Uterus (tissue), 4 donors: ENCODE results near the gene MINDY4. TPM values are rescaled to one million over a fixed set of nuclear protein-coding genes. Genes with fewer than 3 reads are reported as not detected.

Experiments used
- DNase-seq, 2 donors: peaks; one replicate each; pipeline ENCODE4 v3.0.0-alpha.2; 2019 to 2020
- H3K27ac ChIP-seq, 2 donors: fragments of 200-600 bp; sonication (generic); 1 replicate in 1 of 2; 2 replicates in 1 of 2; pipeline ENCODE4 v1.5.1; 2016 to 2018
- H3K27me3 ChIP-seq, 2 donors: fragments of 200-600 bp; sonication (generic); one replicate each; pipeline ENCODE4 v1.5.1; 2018 to 2019; ENCODE audit warnings: control low read depth in 1 of 2
- H3K36me3 ChIP-seq, 2 donors: fragments of 200-600 bp; sonication (generic); one replicate each; pipeline ENCODE4 v1.5.1; 2019; ENCODE audit warnings: control low read depth in 1 of 2
- H3K4me1 ChIP-seq, 2 donors: fragments of 200-600 bp; sonication (generic); one replicate each; pipeline ENCODE4 v1.5.1; 2018 to 2019; ENCODE audit warnings: control low read depth in 1 of 2
- H3K4me3 ChIP-seq, 2 donors: fragments of 200-600 bp; sonication (generic); 1 replicate in 1 of 2; 2 replicates in 1 of 2; pipeline ENCODE4 v1.5.1; 2018 to 2019; ENCODE audit warnings: mild to moderate bottlenecking in 1 of 2
- H3K9me3 ChIP-seq, 2 donors: fragments of 200-600 bp; sonication (generic); one replicate each; pipeline ENCODE4 v1.5.1; 2019; ENCODE audit warnings: control low read depth in 1 of 2
- CTCF ChIP-seq, 4 experiments: fragments of 200-600 bp in 2 of 4; fragments of 450-650 bp in 2 of 4; sonication (generic) in 2 of 4; IDR thresholded peaks; one replicate each; pipeline ENCODE4 v1.5.1; 2016 to 2019; ENCODE audit warnings: antibody characterized with exemption in 4 of 4, mild to moderate bottlenecking in 2 of 4, moderate library complexity in 1 of 4
- POLR2A ChIP-seq, 2 donors: fragments of 450-650 bp; IDR thresholded peaks; one replicate each; pipeline ENCODE4 v1.6.1; 2016; ENCODE audit warnings: antibody characterized with exemption in 2 of 2, mild to moderate bottlenecking in 1 of 2, moderate library complexity in 1 of 2
- intact Hi-C: fragments of 100-400 bp; cut with DNase I; formaldehyde crosslinking; loops from one replicate; pipeline ENCODE4 v1.15.1; 2023; ENCODE audit warnings: low total_unique reads
- total RNA-seq, 4 donors: library from RNA; depleted of rRNA in 3 of 4; stranded (reverse); fragments of >200 nt in 3 of 4; gene quantifications; one replicate each; pipeline versions ENCODE4 v1.1.0 to v1.2.4, GENCODE V29; 2014 to 2023
- donor health status: DM: yes; HTN: yes; CAD: no.

Gene MINDY4
- total RNA-seq, 4 donors from 2014 or later = 14.7 to 23.8 (median 16.9) TPM

DNA sequence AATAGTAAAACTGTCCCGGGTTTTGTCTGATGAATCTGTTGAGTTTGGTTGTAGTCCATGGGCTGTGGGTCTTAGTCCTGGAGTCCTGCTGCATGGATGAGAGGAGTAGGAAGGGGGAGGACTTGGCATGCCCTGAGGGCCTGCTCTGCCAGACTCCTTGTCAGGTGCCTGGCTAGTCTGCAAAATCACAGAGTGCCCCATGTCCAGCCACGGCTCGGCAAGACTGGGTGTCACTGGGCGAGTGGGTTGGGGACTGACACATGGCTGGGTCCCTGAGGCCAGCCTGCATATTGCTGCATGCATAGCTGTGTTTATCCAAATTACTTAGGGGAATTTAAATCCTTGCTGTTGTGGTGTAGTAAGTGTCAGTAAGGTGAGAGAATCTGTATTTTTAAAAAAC, 9.7 kb downstream of the MINDY4 start:
- Histone ChIP-seq H3K27me3 (no peaks in the 10 kb centered on the region), H3K4me1 (no peaks in the 10 kb centered on the region), H3K36me3 (no peaks in the 10 kb centered on the region), H3K4me3 (no peak overlapping the region), H3K9me3 (no peaks in the 10 kb centered on the region), H3K27ac (no peak overlapping the region)
- intact Hi-C loops = no loop called here
- no peak for DNase-seq
- TF ChIP-seq POLR2A (IDR thresholded peaks at IDR 0.05) = no peak
- TF ChIP-seq CTCF (IDR thresholded peaks at IDR 0.05) = no peak

GRCh38 chr7:30782690-30783089, 11.5 kb downstream of the MINDY4 start:
- Histone ChIP-seq H3K9me3 (no peaks in the 10 kb centered on the region), H3K27ac (no peak overlapping the region), H3K4me1 (no peaks in the 10 kb centered on the region), H3K27me3 (no peaks in the 10 kb centered on the region), H3K4me3 (no peak overlapping the region), H3K36me3 (no peaks in the 10 kb centered on the region)
- TF ChIP-seq POLR2A (IDR thresholded peaks at IDR 0.05) (no peak), CTCF (IDR thresholded peaks at IDR 0.05) (no peak)
- no peak for DNase-seq
- intact Hi-C loops = no loop called here

DNA sequence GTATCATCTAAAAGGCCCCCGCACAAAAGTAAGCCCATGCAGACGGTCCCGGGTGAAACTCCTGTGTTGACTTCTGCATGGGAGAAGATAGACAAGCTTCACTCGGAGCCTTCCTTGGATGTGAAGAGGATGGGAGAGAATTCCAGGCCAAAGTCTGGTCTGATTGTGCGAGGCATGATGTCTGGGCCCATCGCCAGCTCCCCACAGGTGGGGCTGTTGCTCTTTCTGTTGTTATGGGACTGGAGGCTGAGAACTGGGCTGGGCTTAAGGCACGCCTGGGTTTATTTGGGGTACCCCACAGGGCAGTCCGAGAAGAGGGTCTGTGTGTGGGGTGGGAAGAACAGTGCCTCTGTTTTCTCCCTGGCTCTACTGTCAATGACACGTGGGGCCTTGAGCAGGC, 14.6 kb downstream of the MINDY4 start:
- Histone ChIP-seq H3K4me3 (no peak overlapping the region), H3K9me3 (no peaks in the 10 kb centered on the region), H3K27ac (no peak overlapping the region), H3K27me3 (no peaks in the 10 kb centered on the region), H3K36me3 (no peaks in the 10 kb centered on the region), H3K4me1 (no peaks in the 10 kb centered on the region)
- intact Hi-C loops = no loop called here
- DNase-seq = no peak
- no peak for TF ChIP-seq POLR2A (IDR thresholded peaks at IDR 0.05)
- TF ChIP-seq CTCF (IDR thresholded peaks at IDR 0.05) = no peak

- Histone ChIP-seq H3K36me3 (no peaks in the 10 kb centered on the region), H3K4me1 (no peaks in the 10 kb centered on the region), H3K27ac (no peak overlapping the region), H3K9me3 (no peaks in the 10 kb centered on the region), H3K4me3 (no peak overlapping the region), H3K27me3 (no peaks in the 10 kb centered on the region)
- no peak for DNase-seq
- intact Hi-C loops = no loop called here
- TF ChIP-seq POLR2A (IDR thresholded peaks at IDR 0.05) = no peak
- TF ChIP-seq CTCF (IDR thresholded peaks at IDR 0.05) = no peak
Measured at GRCh38 chr7:30787486-30787885, 16.3 kb downstream of the MINDY4 start.

- intact Hi-C loops = no loop called here
- no peak for DNase-seq
- H3K4me1 ChIP-seq = no peaks in the 10 kb centered on the region
- no peaks in the 10 kb centered on the region for H3K9me3 ChIP-seq
- no peak for TF ChIP-seq CTCF (IDR thresholded peaks at IDR 0.05)
- no peak for TF ChIP-seq POLR2A (IDR thresholded peaks at IDR 0.05)
- no peak overlapping the region for H3K27ac ChIP-seq
- no peaks in the 10 kb centered on the region for H3K36me3 ChIP-seq
- no peaks in the 10 kb centered on the region for H3K27me3 ChIP-seq
- H3K4me3 ChIP-seq = no peak overlapping the region
Measured at GRCh38 chr7:30788640-30789333, 17.6 kb downstream of the MINDY4 start.
